HEK293 (cell line): ENCODE data around the gene CASK.

Source experiments
- ZNF121 ChIP-seq: fragments of 450-650 bp; formaldehyde crosslinking; IDR thresholded peaks from 2 replicates; pipeline ENCODE4 v1.5.1; 2016; ENCODE audit warnings: missing biosample characterization, missing genetic modification characterization
- TF ChIP-seq, protein P1 (sequence below): fragments of 450-650 bp; formaldehyde crosslinking; IDR thresholded peaks from 2 replicates; pipeline ENCODE4 v1.5.1; 2016; ENCODE audit warnings: missing biosample characterization, missing genetic modification characterization

DNA sequence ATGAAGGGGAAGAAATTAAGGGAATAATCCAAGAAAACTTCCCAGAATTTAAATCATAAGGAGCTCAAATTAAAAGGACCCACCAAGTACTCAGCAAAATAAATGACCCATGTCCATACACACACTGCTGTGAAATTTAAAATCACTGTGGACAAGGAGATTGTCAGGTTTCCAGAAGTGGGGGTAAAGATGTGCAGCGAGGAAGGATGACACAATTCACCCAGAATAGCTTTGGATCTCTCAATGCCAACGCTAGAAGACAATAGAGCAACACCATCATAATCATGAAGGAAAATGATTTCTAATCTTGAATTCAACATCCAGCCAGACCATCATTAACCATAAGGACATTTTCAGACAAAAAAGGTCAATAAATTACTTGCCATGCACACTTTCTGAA, 65.7 kb downstream of the CASK start:
- TF ChIP-seq, protein P1, sequence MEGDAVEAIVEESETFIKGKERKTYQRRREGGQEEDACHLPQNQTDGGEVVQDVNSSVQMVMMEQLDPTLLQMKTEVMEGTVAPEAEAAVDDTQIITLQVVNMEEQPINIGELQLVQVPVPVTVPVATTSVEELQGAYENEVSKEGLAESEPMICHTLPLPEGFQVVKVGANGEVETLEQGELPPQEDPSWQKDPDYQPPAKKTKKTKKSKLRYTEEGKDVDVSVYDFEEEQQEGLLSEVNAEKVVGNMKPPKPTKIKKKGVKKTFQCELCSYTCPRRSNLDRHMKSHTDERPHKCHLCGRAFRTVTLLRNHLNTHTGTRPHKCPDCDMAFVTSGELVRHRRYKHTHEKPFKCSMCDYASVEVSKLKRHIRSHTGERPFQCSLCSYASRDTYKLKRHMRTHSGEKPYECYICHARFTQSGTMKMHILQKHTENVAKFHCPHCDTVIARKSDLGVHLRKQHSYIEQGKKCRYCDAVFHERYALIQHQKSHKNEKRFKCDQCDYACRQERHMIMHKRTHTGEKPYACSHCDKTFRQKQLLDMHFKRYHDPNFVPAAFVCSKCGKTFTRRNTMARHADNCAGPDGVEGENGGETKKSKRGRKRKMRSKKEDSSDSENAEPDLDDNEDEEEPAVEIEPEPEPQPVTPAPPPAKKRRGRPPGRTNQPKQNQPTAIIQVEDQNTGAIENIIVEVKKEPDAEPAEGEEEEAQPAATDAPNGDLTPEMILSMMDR (tag by site-specific recombination): no peak
- TF ChIP-seq ZNF121 (tag by site-specific recombination): no peak
